SKM-1 treated with dmso at 0.1 percent for 144 hours (cell line): ENCODE results near the gene KLK2.

Source experiments
- DNase-seq: peaks from one replicate; lab custom pipeline; 2025; ENCODE audit not compliant: unreplicated experiment; lab: John Stamatoyannopoulos, UW

The KLK2 gene

GRCh38 chr19:50921426-50922316, 48.4 kb downstream of the KLK2 start:
- DNase-seq: no peak

- DNase-seq: peak; percentile 51
These were observed 49.1 kb downstream of the KLK2 start for GRCh38 chr19:50922317-50922853.

GRCh38 chr19:50924586-50924985, 51.3 kb downstream of the KLK2 start:
- no peak for DNase-seq

- DNase-seq: no peak
These were observed 52.5 kb downstream of the KLK2 start for GRCh38 chr19:50925734-50926133.

GRCh38 chr19:50926144-50926543, 52.9 kb downstream of the KLK2 start:
- no peak for DNase-seq

- no peak for DNase-seq
These were observed 55.6 kb downstream of the KLK2 start for GRCh38 chr19:50928831-50929230.
